Stimulated activated naive CD4-positive, alpha-beta T cell (primary cell): ENCODE measurements around the gene OFD1.
A peak's percentile ranks its signal among the peaks of the same experiment; 100 is the strongest.

Experiments used
- DNase-seq, 6 experiments: peaks; one replicate each; lab custom pipeline; 2025; lab: John Stamatoyannopoulos, UW

OFD1 gene

GRCh38 chrX:13734278-13735172 lies at the start of gene OFD1, which contains the start of gene TRAPPC2:
Gene OFD1 (plus strand): TSS chrX:13734748. CDS start chrX:13735072, 324 bp downstream.
Gene TRAPPC2 (minus strand): TSS chrX:13734620. CDS start chrX:13719963, 14,657 bp downstream.
- DNase-seq = peak; percentile 78 to 88 (median 86)

- no peak for DNase-seq
Measured at GRCh38 chrX:13685126-13685763, 49.3 kb upstream of the OFD1 start.

DNA sequence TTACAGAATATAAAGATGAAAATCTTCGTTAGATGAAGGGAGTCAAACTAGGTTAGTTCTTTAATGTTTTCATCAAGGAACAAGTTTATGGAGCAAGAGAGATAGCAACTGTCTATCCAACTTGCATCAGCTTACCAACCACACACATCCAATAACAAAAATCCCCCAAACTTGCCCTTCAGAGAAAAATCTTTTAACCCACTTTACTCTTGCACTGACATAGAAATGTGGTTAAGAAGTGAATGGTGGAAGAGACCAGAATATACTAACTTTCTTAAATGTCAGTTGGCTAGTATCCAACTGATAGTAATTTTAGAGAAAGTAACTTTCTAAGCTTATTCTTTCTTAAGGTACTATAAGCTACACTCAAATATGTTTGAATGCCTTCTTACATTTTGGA lies 47.3 kb upstream of the OFD1 start:
- DNase-seq = no peak

DNA sequence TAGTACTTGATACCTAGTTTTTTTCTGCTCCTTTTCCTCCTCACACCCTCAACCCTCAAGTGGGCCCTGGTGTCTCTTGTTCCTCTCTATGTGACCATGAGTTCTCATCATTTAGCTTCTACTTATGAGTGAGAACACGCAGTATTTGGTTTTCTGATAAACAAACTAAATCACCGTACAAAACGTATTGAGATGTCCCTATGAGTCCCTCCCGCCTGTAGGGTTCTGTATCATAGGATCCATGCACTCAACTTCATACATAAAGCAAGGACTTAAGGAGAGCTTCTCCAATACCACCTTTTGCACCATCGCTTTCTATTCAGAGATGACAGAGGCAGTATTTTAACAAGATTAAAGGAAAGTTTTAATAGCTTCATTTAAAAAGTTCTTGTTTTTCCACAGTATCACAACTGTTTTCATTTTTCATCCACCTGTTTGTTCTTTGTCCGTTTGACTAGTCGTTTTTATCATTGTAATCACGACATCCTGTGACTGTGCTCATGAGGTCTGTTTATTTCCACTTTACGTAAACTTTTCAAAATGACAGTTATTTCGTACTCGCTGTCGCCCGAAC lies 46.1 kb upstream of the OFD1 start:
- DNase-seq = peak in 1 of 6 experiments; percentile 31

DNA sequence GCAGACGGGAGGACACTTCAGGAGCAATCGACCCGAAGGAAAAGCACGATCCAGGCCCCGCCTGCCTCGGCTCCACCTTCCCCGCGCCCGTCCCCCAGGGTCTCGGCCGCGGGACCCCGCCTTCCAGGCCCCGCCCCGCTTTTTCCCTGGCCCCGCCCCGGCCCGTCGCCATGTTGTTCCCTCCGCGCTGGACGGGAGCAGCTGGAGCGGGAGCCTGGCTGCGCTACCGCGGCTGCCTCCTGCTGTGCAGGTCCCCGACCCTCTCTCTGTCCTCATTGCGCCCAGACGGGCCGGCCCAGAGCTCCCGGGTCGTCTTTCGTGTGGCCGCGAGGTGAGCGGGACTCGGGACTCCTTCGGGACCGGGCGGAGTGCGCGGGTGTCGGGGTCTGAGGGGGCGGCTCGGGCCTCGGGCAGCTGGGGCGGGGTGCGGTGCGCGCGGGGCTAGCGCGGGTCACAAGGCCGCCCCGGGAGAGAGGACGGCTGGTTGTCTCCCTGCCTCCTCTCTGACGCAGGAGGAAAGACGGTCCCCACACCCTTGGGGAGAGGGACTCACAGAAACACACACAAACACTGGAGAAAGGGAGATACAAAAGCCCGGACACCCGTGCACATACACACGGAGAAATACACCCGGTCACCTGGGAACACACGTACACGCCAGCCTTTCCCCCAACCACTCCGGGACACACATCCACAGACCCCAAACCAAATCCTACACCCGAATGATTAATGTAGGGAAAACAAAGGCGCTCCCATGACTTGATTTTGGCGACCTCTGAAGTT lies 45.4 kb upstream of the OFD1 start, which contains the start of gene RAB9A:
TSS of gene RAB9A (plus strand) at position 171 of the 783 bp plus-strand sequence. CDS start 19,619 bp downstream, outside the sequence.
- peak; percentile 59 to 78 (median 76) for DNase-seq

GRCh38 chrX:13689741-13690211 lies 44.8 kb upstream of the OFD1 start:
- DNase-seq = no peak

DNA sequence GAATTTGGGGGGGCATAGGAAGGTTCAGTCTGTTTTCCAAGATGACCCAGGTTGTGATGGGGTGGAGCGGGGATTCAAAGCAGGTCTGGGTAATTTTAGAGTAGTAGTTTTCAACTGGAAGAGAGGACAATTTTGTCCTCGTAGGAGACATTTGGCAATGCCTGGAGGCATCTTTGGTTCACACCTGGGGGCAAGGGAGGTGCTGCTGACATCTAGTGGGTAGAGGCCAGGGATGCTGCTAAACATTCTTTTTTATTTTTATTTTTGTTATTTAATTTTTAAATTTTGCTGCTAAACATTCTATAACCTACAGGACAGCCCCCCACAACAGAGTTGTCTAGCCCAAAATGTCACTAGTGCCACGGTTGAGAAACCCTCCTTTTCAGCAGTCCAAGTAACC lies 43.7 kb upstream of the OFD1 start:
- peak in 1 of 6 experiments; percentile 6 for DNase-seq

GRCh38 chrX:13691841-13692371 lies 42.6 kb upstream of the OFD1 start:
- no peak for DNase-seq

DNA sequence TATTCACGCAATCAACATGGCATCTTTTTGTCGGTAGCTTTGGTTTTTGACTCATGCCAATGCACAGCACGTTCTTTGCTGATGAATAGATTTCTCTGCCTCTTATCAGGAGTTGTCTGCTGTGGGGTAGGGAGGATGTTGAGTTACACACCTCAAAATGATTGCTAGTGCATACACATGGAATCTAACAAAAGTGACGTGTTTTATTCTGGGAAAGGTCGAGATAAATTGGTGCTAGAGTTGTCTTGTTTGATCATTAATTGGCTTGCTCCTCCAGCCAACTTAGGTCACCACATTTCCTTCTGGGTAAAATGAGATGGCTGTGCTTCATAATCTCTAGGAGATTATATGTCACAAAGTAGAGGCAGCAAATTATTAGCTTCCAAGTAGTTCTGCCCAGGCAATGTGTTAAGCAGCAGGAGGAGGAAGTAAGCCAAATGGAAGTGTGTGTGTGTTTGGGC lies 41.7 kb upstream of the OFD1 start:
- DNase-seq = no peak

DNA sequence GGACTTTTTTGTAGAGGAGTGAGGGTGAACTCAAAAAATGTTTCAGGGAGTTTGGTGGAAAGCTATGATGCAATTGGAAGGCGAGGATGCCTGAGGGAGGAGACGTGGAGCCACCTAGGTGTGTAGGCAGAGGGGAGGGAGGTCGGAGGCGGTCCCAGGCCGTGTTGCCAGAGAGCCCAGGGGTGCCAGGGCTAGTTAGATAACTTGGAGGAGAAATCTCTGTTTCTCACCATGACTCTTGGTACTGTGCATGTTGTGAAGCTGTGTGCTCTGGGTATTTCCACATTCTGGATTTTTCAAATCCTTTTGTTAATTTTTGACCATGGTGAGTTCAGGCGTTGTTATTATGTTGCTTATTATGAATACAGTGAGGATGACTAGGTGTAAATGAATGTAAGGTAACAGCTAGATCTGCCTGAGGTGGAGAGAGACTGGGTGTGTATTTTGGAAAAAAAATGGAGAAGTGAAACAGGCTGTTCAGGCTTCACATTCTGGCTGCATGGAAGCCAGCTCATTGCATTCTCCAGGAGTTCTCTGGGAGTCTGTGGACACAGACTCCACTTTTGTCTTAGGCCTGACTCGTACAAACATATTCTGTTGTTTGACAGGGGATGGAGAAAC lies 41.1 kb upstream of the OFD1 start:
- DNase-seq = no peak

- DNase-seq = no peak
Measured at GRCh38 chrX:13694359-13694758, 40.2 kb upstream of the OFD1 start.

DNA sequence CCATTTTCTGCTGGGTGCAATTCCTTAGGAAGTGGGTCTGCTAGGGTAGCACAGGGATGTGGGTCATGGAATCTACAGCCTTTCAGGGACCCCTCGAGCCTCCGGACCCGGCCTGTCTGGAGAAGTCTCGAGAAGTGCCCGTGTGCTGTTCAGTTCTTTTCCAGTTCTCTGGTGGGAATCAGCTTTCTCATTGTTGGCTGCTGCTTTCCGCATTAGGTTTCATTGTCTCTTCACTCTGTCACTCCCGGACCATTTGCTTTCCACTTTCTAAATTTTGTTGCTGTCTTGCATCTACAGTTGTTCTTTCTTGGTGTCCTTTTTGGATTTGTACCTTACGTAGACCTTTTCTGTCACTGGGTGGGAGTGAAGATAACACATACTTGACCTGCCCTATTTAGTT lies 39.6 kb upstream of the OFD1 start:
- DNase-seq = no peak

- no peak for DNase-seq
Measured at GRCh38 chrX:13695601-13696115, 38.9 kb upstream of the OFD1 start.

DNA sequence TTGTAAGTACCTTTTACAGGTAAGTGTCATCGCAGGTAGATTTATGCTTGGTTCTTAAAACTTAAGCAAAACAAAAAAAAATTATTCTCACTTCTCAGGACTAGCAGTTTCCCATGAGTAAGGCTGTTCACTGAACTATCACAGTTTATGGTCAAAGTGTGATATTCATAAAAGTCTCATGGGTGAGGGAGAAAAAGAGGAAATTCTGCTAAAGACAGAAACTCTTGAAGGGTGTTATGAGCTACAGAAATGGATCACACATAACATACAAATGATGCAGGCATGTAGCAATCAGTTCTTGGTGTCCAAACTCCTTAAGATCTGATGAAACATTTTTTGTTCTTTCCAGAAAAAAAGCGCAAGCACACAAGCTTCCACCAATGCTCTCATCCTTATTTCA lies 37.1 kb upstream of the OFD1 start:
- no peak for DNase-seq

DNA sequence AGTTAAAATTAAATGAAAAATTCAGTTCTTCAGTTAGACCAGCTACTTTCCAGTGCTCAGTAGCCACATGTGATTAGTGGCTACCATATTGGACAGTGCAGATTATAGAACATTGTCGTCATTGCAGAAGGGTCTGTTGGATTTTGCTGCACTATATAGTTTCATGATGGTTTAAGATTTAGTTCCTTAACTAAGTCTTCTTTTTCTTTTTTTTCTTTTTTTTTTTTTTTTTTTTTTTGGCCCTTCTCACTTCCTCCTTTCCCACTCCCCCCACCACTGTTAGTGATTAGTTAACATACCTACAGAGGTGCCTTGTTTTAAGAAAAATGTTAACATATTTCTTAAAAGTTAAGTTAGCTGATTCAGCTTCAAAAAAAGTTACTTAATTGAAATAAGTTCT lies 36.6 kb upstream of the OFD1 start:
- no peak for DNase-seq

DNA sequence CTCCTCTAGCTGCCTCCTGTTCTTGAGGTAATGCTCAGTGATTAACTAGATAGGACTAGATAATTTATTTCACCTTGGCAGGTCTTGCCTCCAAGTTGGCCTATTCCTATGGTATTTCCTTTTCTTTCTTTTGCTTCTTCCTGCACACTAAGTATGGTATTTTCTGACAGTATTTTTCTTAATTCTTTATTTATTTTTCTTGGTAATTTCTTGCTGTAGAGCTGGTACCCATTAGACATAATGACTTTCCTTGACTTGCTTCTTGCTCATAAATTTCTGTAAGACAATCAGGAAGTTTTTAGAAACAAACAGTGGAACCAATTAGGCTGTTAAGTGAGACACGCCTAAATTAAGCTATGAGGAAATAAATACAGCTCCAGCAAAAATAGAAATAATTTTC lies 36.1 kb upstream of the OFD1 start:
- DNase-seq = no peak

GRCh38 chrX:13699183-13699826 lies 35.2 kb upstream of the OFD1 start:
- no peak for DNase-seq

DNA sequence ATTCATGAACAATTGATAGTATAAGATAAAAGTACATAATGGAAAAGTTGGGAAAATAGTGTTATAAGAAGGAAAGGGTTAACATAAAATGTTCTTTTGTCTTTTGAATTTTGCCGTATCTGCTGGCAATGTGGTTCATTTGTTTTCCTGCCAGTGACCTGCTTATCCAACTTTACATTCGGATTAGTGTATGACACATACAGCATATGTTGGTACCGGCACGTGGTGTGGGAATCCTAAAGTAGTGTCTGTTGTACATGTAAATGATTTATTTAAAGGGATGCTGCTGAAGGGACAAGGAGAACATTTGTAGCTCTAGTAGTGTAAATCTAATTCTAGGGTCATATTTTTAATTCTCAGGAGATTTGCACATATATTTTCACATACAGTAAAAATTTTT lies 34.2 kb upstream of the OFD1 start:
- DNase-seq = no peak

- no peak for DNase-seq
Measured at GRCh38 chrX:13702111-13702789, 32.3 kb upstream of the OFD1 start.

- no peak for DNase-seq
Measured at GRCh38 chrX:13703135-13703534, 31.4 kb upstream of the OFD1 start.
